Activated CD4-positive, alpha-beta T cell treated with anti-CD3 and anti-CD28 coated beads for 36 hours (primary cell): ENCODE measurements around the gene SUSD2. TPM values are rescaled to one million over a fixed set of nuclear protein-coding genes. Genes with fewer than 3 reads are reported as not detected.

Experiments
- ATAC-seq: fragments of 200-7000 bp; cut with Tn5 transposase; one replicate; pipeline ENCODE4 v1.10.0; 2021; ENCODE audit warnings: mild to moderate bottlenecking, moderate library complexity
- CTCF ChIA-PET: fragments of 350-600 bp; sonication (Branson Sonifier 250); formaldehyde crosslinking; loops from one replicate; lab custom pipeline; 2021; ENCODE audit warnings: antibody characterized with exemption; lab: Charles Lee
- POLR2A ChIA-PET: fragments of 350-600 bp; sonication (Branson Sonifier 250); formaldehyde crosslinking; loops from one replicate; lab custom pipeline; 2021; ENCODE audit warnings: antibody characterized with exemption, inconsistent platforms; lab: Charles Lee
- DNase-seq: peaks from one replicate; pipeline ENCODE4 v3.0.0-alpha.2; 2020
- H3K27ac Mint-ChIP-seq: one replicate; pipeline ENCODE4 v1.8.0; 2021; ENCODE audit warnings: mixed read lengths
- H3K27me3 Mint-ChIP-seq: one replicate; pipeline ENCODE4 v1.8.0; 2021; ENCODE audit warnings: mixed read lengths
- H3K36me3 Mint-ChIP-seq: one replicate; pipeline ENCODE4 v1.8.0; 2021; ENCODE audit warnings: low read depth, mixed read lengths
- H3K4me1 Mint-ChIP-seq: one replicate; pipeline ENCODE4 v1.8.0; 2021; ENCODE audit warnings: mixed read lengths
- H3K4me3 Mint-ChIP-seq: one replicate; pipeline ENCODE4 v1.8.0; 2021; ENCODE audit warnings: mild to moderate bottlenecking, moderate library complexity, mixed read lengths
- H3K9me3 Mint-ChIP-seq: one replicate; pipeline ENCODE4 v1.8.0; 2021; ENCODE audit warnings: low read depth, mixed read lengths
- intact Hi-C, 2 experiments: fragments of 100-400 bp; cut with DNase I in 1 of 2; cut with micrococcal nuclease in 1 of 2; formaldehyde crosslinking; loops; one replicate each; pipeline versions ENCODE4 v1.14.2 to v1.15.1; 2022 to 2024; cut with DNase I, micrococcal nuclease
- total RNA-seq, 2 experiments: library from RNA; stranded (reverse); gene quantifications; one replicate each; pipeline ENCODE4 v1.2.3, GENCODE V29; 2021

Gene SUSD2
- total RNA-seq, 2 experiments from 2014 or later: 0.65 to 0.80 TPM

- intact Hi-C loops: no loop called here
- no peak for ATAC-seq
- DNase-seq: no peak
- ChIA-PET CTCF (interaction anchor here (0.8 to 2.8 kb wide), 6 partner anchors 8 to 117 kb away, joined by 3 to 10 read pairs (median 4); no protein-coding TSS in a partner anchor), POLR2A (interaction anchor here (0.6 to 1.1 kb wide), 3 partner anchors 12 to 49 kb away, joined by 3 read pairs; no protein-coding TSS in a partner anchor)
- no peaks in the 10 kb centered on the region for H3K9me3 Mint-ChIP-seq
- H3K27me3 Mint-ChIP-seq: no peaks in the 10 kb centered on the region
- H3K27ac Mint-ChIP-seq: peak overlapping the region; percentile 65
- peaks cover 63% of the 10 kb centered on the region for H3K4me1 Mint-ChIP-seq
- H3K4me3 Mint-ChIP-seq: no peak overlapping the region
- peaks cover 3% of the 10 kb centered on the region for H3K36me3 Mint-ChIP-seq
Measured at GRCh38 chr22:24153959-24154358, 27.3 kb upstream of the SUSD2 start.

DNA sequence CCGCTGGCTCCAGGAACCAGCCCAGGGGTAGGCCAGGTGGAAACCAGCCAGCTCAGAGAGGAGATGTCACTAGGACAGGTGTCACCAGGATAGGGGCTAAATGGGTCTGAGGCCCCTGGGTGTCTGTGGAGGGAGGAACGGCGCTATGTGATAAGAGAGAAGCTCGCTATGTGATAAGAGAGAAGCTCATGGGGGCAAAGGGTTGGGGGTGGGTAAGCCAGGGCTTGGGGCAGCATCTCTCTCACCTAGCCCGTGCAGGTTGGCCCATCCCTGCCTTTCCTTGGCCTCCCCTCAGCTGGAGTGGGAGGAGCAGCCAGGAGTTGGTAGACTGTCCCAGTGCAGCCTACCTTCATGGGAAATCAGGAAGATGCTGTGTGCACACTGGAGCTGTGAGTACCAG, 26.5 kb upstream of the SUSD2 start:
- H3K4me3 Mint-ChIP-seq: no peak overlapping the region

DNA sequence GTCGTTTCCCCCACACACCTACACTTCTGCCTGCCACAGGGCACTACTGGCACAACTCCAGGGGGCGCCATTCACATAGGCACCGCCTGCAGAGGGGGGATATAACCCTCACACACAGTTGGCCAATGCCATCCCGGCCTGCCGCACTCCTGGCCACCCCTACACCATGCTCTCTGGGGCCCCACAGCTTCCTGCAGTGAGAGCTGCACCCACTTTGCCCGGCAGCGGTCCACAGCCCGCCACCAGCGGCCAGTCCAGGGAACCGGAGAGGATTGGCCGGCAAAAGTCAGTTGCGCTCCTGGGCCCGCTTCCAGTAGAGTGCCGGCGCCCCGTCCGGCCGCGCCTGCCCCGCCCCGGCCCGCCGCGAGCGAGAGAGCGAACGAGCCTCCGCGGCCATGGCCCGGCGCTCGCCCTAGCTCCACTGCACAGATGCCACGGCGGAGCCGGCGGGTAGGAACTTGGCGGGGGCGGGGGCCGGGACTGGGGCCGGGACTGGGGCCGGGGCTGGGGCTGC, 25.6 kb upstream of the SUSD2 start:
- Mint-ChIP-seq H3K4me3 (peak overlapping the region; percentile 51), H3K9me3 (no peaks in the 10 kb centered on the region), H3K4me1 (peaks cover 65% of the 10 kb centered on the region), H3K27me3 (no peaks in the 10 kb centered on the region), H3K27ac (peak overlapping the region; percentile 17), H3K36me3 (peaks cover 3% of the 10 kb centered on the region)
- ChIA-PET POLR2A (interaction anchor here (1.0 kb wide), 1 partner anchor 8 kb away, joined by 3 read pairs; no protein-coding TSS in a partner anchor), CTCF (interaction anchor here (0.6 to 3.7 kb wide), 17 partner anchors 10 to 1926 kb away, joined by 3 to 29 read pairs (median 4); no protein-coding TSS in a partner anchor)
- intact Hi-C loops: loop anchor here (2.0 to 5.0 kb wide), 3 partner anchors 49 to 279 kb away; partner anchors contain the start of gene CABIN1 (in 1 of the 2)
- DNase-seq: peak; percentile 74
- peak; percentile 42 for ATAC-seq

More for the DNA sequence above, 26.5 kb upstream of the SUSD2 start:
- Mint-ChIP-seq H3K27me3 (no peaks in the 10 kb centered on the region), H3K27ac (peak overlapping the region; percentile 3), H3K36me3 (peaks cover 3% of the 10 kb centered on the region), H3K9me3 (no peaks in the 10 kb centered on the region), H3K4me1 (peaks cover 65% of the 10 kb centered on the region)
- ATAC-seq (no peak), DNase-seq (no peak)
- POLR2A ChIA-PET: interaction anchor here (0.6 to 1.0 kb wide), 2 partner anchors 7 to 28 kb away, joined by 3 read pairs; no protein-coding TSS in a partner anchor
- CTCF ChIA-PET: interaction anchor here (0.6 to 3.7 kb wide), 7 partner anchors 9 to 1927 kb away, joined by 3 to 29 read pairs (median 4); no protein-coding TSS in a partner anchor
- intact Hi-C loops: loop anchor here in 1 of 2 experiments (5.0 kb wide), 1 partner anchor 143 kb away; the partner anchor contains the start of gene CABIN1

DNA sequence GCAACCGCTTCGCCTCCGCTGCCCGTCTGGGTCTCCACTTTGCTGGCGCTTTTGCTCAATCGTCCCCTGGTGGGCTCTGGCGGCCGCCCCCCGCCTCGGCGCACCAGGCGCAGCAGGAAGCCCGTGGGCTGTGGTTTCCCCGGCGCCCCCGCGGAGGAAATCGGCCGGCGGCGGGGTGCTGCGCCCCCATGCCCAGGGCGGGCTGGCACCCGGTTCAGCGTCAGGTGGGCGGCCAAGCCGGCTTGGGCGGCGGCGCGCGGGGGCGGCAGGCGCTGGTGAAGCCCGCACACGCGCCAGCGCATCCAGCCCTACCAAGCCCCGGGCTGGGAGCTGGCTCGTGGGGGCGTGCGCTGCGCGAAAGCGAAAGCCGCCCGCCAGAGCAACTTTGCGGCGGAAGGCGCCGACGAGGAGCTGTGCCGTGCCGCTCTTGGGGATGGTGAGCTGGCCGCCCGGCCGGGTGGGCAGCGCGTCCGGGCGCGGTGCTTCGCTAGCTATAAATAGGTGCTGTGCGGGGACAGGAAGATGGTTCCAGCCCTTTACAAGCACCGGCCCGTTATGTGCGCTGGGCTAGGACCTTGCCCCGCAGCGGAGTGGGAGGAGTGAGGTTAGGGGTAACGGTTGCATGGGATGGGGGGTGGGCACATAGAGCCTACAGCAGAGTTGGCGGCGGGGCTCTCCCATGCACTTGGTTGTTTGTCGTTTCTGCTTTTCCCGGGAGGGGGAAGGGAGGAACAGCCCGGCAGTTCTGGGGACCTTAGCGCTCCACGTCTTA, 25.0 kb upstream of the SUSD2 start:
- Mint-ChIP-seq H3K4me1 (peaks cover 65% of the 10 kb centered on the region), H3K36me3 (peaks cover 6% of the 10 kb centered on the region), H3K4me3 (peak overlapping the region; percentile 79), H3K27me3 (no peaks in the 10 kb centered on the region), H3K9me3 (no peaks in the 10 kb centered on the region), H3K27ac (peak overlapping the region; percentile 75)
- ChIA-PET POLR2A (interaction anchor here (1.0 kb wide), 1 partner anchor 243 kb away, joined by 3 read pairs; no protein-coding TSS in a partner anchor), CTCF (interaction anchor here (0.6 to 3.7 kb wide), 13 partner anchors 9 to 234 kb away, joined by 3 to 29 read pairs (median 4); no protein-coding TSS in a partner anchor)
- intact Hi-C loops: loop anchor here (2.0 to 5.0 kb wide), 3 partner anchors 50 to 278 kb away; partner anchors contain the start of gene CABIN1 (in 1 of the 2)
- DNase-seq (peak; percentile 85), ATAC-seq (peak; percentile 67)

GRCh38 chr22:24156913-24157821, 24.1 kb upstream of the SUSD2 start:
- H3K27ac Mint-ChIP-seq: peak overlapping the region; percentile 75
- peak overlapping the region; percentile 79 for H3K4me3 Mint-ChIP-seq
- CTCF ChIA-PET: interaction anchor here (0.6 to 3.7 kb wide), 22 partner anchors 8 to 271 kb away, joined by 3 to 29 read pairs (median 4); no protein-coding TSS in a partner anchor
- POLR2A ChIA-PET: interaction anchor here (0.7 to 1.0 kb wide), 2 partner anchors 25 to 244 kb away, joined by 3 to 11 read pairs; no protein-coding TSS in a partner anchor
- DNase-seq (peak; percentile 92), ATAC-seq (peak; percentile 76)
- H3K27me3 Mint-ChIP-seq: no peaks in the 10 kb centered on the region
- peaks cover 5% of the 10 kb centered on the region for H3K36me3 Mint-ChIP-seq
- intact Hi-C loops: loop anchor here (1.0 to 5.0 kb wide), 4 partner anchors 50 to 398 kb away; partner anchors contain the start of genes CABIN1 (in 1 of the 2), GUCD1 (in 1 of the 2) and SNRPD3 (in 1 of the 2)
- H3K4me1 Mint-ChIP-seq: peaks cover 59% of the 10 kb centered on the region
- no peaks in the 10 kb centered on the region for H3K9me3 Mint-ChIP-seq

- intact Hi-C loops: loop anchor here (1.0 to 5.0 kb wide), 4 partner anchors 51 to 398 kb away; partner anchors contain the start of genes CABIN1 (in 1 of the 2), GUCD1 (in 1 of the 2) and SNRPD3 (in 1 of the 2)
- Mint-ChIP-seq H3K9me3 (no peaks in the 10 kb centered on the region), H3K4me3 (peak overlapping the region; percentile 79), H3K27me3 (no peaks in the 10 kb centered on the region), H3K36me3 (peaks cover 3% of the 10 kb centered on the region), H3K4me1 (peaks cover 53% of the 10 kb centered on the region), H3K27ac (peak overlapping the region; percentile 37)
- ATAC-seq (no peak), DNase-seq (no peak)
- ChIA-PET POLR2A (no interaction called here), CTCF (interaction anchor here (0.6 to 3.7 kb wide), 12 partner anchors 8 to 167 kb away, joined by 3 to 29 read pairs (median 4); no protein-coding TSS in a partner anchor)
Measured at GRCh38 chr22:24157822-24158135, 23.5 kb upstream of the SUSD2 start.

DNA sequence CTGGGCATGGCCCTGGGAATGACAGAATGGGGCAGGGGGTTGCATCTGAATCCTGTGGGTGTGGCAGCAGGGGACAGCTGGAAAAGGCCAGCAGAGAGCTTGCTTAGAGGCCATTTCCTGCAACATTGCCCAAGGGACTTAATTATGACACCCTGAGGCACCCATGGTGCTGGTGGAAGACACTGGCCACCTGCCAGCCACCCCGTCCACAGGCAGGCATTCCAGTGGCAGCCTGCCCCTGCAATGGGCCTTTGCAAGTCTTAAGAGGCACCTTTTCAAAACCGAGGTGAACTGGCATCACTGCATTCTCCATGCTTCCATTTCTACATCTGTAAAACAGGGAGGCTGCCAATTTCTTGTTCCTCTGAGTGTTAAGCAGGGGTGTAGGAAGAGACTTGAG, 21.6 kb upstream of the SUSD2 start:
- H3K36me3 Mint-ChIP-seq: peaks cover 7% of the 10 kb centered on the region
- H3K4me3 Mint-ChIP-seq: no peak overlapping the region
- DNase-seq (no peak), ATAC-seq (no peak)
- CTCF ChIA-PET: no interaction called here
- intact Hi-C loops: loop anchor here in 1 of 2 experiments (5.0 kb wide), 1 partner anchor 147 kb away; the partner anchor contains the start of gene CABIN1
- peaks cover 35% of the 10 kb centered on the region for H3K4me1 Mint-ChIP-seq
- H3K9me3 Mint-ChIP-seq: no peaks in the 10 kb centered on the region
- no peak overlapping the region for H3K27ac Mint-ChIP-seq
- H3K27me3 Mint-ChIP-seq: no peaks in the 10 kb centered on the region
- POLR2A ChIA-PET: no interaction called here

- CTCF ChIA-PET: interaction anchor here (1.2 kb wide), 1 partner anchor 14 kb away, joined by 3 read pairs; no protein-coding TSS in a partner anchor
- Mint-ChIP-seq H3K9me3 (no peaks in the 10 kb centered on the region), H3K36me3 (peaks cover 8% of the 10 kb centered on the region), H3K27ac (peak overlapping the region; percentile 38), H3K27me3 (no peaks in the 10 kb centered on the region), H3K4me3 (no peak overlapping the region), H3K4me1 (peaks cover 27% of the 10 kb centered on the region)
- intact Hi-C loops: no loop called here
- ATAC-seq (no peak), DNase-seq (no peak)
- POLR2A ChIA-PET: no interaction called here
Measured at GRCh38 chr22:24160546-24160945, 20.7 kb upstream of the SUSD2 start.

- ChIA-PET POLR2A (no interaction called here), CTCF (interaction anchor here (0.6 to 1.2 kb wide), 3 partner anchors 13 to 197 kb away, joined by 3 read pairs; no protein-coding TSS in a partner anchor)
- no peaks in the 10 kb centered on the region for H3K9me3 Mint-ChIP-seq
- peaks cover 8% of the 10 kb centered on the region for H3K36me3 Mint-ChIP-seq
- no peak overlapping the region for H3K27ac Mint-ChIP-seq
- DNase-seq: no peak
- peaks cover 25% of the 10 kb centered on the region for H3K4me1 Mint-ChIP-seq
- ATAC-seq: no peak
- H3K27me3 Mint-ChIP-seq: no peaks in the 10 kb centered on the region
- no peak overlapping the region for H3K4me3 Mint-ChIP-seq
- intact Hi-C loops: no loop called here
Measured at GRCh38 chr22:24161485-24161884, 19.8 kb upstream of the SUSD2 start.

DNA sequence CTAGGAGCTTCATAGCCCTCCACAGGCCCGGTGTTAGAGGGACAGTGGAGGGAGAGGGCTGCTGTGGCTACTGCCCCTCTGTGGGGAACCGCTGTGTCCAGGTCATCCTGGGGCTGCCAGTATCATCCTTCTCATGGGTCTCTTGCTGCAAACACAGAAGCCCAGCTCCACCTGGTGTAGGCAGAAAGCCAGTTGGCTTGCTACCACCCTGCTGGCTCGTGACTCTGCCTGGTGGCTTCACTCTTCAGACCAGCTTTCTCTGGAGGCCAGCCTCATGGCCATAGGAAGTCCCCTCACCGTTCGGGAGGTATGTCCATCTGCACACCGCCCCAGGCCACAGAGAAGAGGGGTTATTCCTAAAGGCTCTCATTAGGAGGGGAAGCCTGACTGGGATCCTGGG, 19.4 kb upstream of the SUSD2 start:
- POLR2A ChIA-PET: no interaction called here
- intact Hi-C loops: no loop called here

More for the DNA sequence above, 19.4 kb upstream of the SUSD2 start:
- H3K27me3 Mint-ChIP-seq: no peaks in the 10 kb centered on the region
- peak overlapping the region; percentile 19 for H3K27ac Mint-ChIP-seq
- CTCF ChIA-PET: interaction anchor here (0.5 to 1.2 kb wide), 3 partner anchors 13 to 106 kb away, joined by 3 read pairs; no protein-coding TSS in a partner anchor
- peaks cover 21% of the 10 kb centered on the region for H3K4me1 Mint-ChIP-seq
- H3K36me3 Mint-ChIP-seq: peaks cover 8% of the 10 kb centered on the region
- DNase-seq (no peak), ATAC-seq (no peak)
- no peaks in the 10 kb centered on the region for H3K9me3 Mint-ChIP-seq
- no peak overlapping the region for H3K4me3 Mint-ChIP-seq
